PC-3 (cell line): ENCODE data around the gene OSTM1.

Experiments used
- EZH2 ChIP-seq: fragments of 300-600 bp; sonication (generic); IDR thresholded peaks from one replicate; pipeline ENCODE4 v1.6.1; 2017; ENCODE audit warnings: antibody characterized with exemption, mild to moderate bottlenecking, low read length; ENCODE audit not compliant: unreplicated experiment
- EZH2phosphoT487 ChIP-seq: fragments of 300-600 bp; sonication (generic); IDR thresholded peaks from 2 replicates; pipeline ENCODE4 v1.6.1; 2018; ENCODE audit warnings: mild to moderate bottlenecking, antibody characterized with exemption, low read length, borderline replicate concordance
- TF ChIP-seq, protein P1 (sequence below): fragments of 300-600 bp; sonication (generic); conservative IDR thresholded peaks from 2 replicates; pipeline ENCODE4 v1.5.1; 2017; ENCODE audit warnings: antibody characterized with exemption, low read depth, mild to moderate bottlenecking, low read length

GRCh38 chr6:108106694-108107093 is 32.2 kb upstream of the OSTM1 start:
- TF ChIP-seq, protein P1, sequence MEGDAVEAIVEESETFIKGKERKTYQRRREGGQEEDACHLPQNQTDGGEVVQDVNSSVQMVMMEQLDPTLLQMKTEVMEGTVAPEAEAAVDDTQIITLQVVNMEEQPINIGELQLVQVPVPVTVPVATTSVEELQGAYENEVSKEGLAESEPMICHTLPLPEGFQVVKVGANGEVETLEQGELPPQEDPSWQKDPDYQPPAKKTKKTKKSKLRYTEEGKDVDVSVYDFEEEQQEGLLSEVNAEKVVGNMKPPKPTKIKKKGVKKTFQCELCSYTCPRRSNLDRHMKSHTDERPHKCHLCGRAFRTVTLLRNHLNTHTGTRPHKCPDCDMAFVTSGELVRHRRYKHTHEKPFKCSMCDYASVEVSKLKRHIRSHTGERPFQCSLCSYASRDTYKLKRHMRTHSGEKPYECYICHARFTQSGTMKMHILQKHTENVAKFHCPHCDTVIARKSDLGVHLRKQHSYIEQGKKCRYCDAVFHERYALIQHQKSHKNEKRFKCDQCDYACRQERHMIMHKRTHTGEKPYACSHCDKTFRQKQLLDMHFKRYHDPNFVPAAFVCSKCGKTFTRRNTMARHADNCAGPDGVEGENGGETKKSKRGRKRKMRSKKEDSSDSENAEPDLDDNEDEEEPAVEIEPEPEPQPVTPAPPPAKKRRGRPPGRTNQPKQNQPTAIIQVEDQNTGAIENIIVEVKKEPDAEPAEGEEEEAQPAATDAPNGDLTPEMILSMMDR = no peak
- TF ChIP-seq EZH2 (no peak), EZH2phosphoT487 (no peak)
